ENCODE results near the gene ZFP62.

Gene ZFP62

DNA sequence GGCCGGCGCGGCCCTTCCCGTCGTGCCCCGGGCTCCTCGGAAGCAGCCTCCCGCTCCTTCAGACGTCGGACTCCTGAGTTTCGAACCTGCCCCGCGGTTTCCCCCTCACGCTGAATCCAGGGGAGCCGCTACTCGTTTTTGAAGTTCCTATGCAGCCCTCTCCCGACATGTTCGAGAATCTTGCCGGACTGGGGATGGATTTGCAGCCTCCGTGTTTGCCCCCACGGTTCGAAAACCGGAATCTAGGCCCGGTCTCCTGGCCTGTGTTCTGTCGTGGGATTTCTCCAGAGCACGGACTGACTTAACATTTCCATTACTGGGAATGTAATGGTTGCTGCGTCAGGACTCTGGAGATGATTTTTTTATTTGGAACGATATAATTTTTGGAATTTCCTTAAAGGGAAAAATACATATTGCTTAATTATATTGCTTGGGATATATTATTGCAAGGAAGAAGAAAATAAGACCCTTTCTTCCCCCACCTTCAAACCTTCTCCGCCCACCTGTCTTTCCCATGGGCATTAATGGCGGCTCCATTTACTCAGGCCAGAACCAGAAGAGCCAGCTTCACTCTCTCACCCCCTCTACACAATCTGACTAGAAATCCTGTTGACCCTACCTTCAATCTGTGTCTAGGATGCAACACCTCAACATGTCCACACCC is 50.0 kb downstream of the ZFP62 start:
- DNase-seq (ENCODE audit: low read depth, low spot score): peak; percentile 75

DNA sequence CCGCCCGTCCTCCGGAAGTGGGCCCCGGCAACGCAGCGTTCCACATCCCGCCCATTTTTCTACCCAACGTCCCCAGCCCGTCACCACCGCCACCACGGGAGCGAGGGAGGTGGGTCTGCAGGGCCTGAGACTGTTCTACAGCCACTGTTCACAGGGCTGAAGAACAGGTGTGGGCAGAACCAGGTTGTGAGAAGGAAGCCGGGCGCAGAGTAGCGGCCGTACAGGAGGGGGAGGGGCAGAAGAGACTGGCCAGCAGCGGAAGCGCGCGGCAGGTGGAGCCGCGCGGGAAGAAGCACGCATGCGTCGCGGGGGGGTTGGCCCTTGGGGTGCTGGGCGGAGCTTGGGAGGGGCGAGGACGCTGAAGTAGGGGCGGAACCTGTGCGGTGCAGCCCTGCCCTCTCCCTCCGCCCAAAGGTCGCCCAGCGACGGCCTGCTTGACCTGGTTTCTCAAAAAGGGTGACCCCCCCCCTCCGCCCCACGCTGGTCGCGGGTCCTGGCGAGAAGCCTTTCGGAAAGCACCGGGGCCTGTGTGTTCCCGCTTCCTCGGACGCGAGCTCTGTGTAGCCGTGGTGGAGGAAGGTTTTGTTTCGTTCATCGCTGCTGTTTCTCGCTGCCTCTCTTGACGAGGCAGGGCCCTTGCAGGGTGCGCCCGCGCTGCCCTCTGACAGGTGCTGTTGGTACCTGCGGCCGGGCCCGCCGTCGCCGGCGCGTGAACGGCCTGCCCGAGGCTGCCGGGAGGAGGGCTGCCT is 50.7 kb downstream of the ZFP62 start:
- peak; percentile 98 for DNase-seq (ENCODE audit: low read depth, low spot score)

DNA sequence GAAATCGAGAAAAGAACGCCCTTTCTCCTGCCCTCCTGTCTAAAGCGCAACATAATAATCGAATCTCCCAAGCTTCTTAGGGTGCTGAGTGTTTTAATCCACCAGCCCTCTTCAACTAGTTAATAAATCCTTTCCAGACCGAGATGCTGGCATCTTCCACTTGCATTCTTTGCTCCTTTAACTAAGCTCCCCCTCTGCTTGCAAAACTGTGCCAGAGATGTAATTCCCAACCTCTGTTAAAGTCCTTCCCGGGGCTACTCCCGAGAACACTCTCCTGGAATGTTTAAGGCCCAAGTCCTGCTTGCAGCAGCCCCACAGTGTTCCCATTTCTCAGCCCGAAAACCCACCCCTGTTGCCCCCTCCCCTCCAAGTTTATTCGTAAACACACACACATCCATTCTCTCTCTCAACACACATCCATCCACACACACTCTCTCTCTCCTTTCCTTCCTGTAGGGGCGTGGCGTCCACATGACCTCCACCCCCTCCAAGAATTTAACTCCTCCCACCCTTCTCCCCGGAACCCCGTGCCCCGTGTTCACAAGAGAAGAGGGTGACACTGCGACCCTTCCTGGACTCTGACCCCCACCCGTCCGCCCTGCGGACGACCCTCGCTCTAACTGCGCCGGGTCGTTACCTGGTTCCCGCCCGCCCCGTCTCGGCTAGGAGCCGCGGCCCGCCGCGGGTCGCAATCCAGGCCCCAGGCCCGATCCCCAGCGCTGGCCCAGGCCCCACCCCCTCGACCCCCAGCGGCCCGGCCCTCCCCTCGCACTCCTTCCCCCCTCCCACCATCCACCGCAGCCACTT is 51.5 kb downstream of the ZFP62 start:
- peak; percentile 92 for DNase-seq (ENCODE audit: low read depth, low spot score)

DNA sequence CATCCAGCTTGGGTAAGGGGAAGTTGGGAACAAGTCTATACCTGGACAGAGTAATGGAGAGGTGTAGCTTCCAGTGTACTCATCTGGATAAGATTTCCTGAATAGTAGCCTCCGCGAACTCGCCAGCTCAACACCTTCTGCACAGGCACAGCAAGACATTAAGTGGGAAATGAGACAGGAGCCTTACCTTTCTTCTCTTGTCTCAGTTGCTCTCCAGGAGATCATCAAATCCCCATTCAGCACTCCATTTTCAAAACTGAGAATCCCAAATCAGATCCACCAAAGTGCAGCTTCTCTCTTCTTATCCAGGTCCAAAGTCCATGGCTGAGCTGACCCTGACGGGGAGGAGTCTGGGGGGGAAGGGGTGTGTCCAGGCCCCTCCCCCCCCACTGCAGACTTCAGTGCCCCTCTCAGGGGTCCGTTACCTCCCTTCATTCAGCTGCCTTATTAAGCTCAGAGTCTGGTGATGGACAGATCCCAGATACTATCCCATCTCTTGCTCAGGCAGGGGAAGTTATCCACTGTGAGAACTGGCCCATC is 52.5 kb downstream of the ZFP62 start:
- DNase-seq (ENCODE audit: low read depth, low spot score): no peak

DNA sequence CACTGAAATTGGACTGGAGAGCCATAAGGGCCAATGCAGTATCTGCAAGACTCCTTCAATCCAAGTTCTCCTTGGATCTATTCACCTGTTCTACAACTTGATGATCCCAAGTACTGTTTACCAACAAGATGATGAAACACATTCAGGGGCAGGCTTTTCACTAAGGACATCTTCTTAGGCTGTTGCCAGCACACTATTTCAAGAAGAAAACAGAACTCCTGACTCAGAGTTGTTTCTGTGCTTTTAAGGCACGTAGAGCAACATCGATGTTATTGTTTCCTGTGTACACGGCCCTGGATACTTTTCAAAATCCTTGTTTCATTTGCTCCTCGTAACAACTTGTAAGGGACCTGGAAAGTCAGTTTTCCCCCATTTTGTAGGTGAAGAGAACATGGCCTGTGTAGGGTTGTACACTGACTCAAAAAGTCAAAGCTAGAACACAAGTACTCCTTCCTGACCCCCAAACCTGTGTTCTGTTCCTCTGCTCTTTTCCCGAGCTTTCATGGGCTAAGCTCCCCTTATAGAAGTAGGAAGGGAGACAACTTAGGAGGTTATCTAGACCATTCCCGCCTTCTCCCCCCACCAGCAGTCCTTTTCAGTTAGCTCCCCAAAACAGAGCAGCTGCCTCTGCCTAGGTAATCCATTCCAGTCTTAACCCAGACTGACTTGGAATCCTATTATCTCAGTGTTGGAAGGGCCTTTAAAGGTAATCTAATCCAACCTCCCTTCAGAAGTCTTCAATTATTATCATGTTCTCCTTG is 53.2 kb downstream of the ZFP62 start:
- DNase-seq (ENCODE audit: low read depth, low spot score): no peak

DNA sequence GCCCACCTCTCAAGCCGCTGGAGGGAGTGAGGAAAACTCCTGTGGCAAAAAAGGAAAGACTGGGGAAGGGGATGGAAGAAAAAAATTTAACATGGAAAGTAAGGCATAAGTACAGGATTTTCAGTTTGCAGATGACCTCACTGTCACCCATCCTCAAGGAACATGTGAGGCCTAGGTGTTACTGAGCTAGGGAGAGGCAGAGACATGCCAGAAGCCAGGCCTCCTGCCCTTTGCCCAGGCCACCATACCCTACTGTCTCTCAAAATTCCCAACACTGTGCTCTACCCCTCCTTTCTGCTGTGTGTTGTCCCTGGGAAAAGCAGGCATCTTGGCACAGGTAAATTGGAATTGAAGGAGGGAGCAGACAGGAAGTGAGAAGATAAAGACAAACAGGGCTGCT is 54.0 kb downstream of the ZFP62 start:
- no peak for DNase-seq (ENCODE audit: low read depth, low spot score)

DNA sequence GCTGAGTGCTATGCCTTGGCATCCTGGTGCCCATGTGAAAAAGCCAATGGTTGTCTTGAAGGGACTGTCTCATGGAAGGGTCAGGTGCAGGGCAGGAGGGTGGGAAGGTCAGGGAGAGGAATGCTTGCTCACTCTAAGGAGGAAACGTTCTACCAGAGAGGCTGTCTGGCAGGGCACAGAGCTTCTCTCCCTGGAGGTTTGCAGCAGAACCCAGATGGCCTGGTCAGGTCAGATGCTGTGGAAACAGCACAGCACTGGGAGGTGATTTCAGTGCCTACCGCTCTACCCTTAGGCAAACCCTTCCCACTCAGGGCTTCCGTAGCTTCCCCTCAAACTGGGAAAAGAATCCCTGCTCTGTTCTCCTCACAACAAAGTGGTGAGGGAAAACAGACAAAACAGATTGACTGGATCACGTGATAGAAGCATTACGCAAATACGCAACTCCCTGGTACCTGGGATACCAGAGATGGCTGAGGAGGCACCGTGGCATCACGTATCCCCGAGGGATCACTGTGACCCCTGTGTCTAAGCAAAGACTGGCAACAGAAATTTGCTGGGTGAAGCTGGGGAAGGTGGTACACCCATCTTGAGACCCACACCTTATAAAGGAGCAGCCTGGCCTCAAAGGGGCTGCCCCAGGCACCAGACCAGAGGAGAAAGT is 54.6 kb downstream of the ZFP62 start:
- no peak for DNase-seq (ENCODE audit: low read depth, low spot score)

DNA sequence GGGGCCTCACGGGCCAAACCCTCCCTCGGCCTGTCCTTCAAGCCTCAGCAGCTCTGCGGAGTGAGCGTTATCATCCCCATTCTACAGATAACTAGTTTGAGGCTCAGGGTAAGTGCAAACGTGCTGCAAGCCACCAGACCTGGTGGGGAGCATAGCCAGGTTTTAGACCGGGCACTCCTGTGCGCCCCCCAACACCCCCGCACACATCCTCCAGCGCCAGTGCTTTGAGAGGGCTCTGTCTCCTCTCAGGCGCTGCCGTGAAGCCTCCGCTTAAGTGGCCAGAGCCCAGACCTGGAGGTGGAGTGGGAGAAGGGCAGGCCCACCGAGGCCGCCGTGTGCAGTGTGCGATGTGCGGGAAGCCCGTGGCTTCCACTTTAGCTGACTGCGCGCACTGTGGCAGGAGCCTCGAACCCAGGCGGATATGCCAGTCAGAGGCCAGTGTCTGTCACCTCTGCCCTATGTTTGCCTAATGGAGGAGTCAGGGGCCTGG is 56.9 kb downstream of the ZFP62 start:
- DNase-seq (ENCODE audit: low read depth, low spot score): no peak

DNA sequence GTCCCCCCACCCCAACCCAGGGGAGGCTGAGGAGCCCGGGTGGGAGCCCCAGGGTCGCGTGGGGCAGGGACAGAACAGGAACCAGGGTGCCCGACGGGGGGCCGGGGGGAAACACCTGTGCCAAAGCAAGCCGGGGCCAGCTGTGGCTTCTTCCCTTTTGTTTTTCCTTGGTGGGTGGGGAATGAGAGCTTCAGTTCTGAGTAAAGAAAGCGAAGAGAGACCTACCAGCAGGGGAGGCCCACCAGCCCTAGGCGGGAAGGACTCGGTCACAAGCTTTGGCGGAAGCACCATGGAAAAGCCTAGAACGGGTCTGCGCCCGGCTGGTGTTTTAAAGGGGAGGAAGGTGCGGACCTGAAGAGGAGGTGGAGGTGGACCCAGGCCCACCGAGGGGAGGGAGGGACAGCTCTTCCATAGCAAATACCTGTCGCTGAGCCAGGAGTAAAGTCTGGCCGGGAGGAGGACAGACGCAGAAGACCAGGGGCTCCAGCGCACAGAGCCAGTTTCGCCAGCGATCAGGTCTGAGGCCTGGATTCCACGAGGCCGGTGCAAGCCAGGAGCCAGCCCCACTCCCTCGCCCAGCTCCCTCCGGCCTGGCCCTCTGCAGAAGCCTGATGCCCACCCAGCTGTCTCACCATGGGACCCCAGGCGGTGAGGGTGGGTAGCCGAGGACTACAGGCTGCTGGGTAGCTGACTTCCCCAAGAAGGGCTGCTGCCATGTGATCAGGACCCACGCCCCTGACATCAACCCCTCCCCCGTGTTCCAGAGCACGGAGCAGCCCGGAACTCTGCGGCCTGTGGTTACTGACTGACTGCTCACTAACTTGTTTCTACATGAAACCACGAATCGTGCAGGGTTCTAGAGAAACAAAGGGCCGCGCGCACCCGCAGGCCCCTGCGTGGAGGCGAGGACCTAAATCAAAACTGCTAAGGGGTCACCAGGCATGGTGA is 57.6 kb downstream of the ZFP62 start:
- peak; percentile 32 for DNase-seq (ENCODE audit: low read depth, low spot score)

DNA sequence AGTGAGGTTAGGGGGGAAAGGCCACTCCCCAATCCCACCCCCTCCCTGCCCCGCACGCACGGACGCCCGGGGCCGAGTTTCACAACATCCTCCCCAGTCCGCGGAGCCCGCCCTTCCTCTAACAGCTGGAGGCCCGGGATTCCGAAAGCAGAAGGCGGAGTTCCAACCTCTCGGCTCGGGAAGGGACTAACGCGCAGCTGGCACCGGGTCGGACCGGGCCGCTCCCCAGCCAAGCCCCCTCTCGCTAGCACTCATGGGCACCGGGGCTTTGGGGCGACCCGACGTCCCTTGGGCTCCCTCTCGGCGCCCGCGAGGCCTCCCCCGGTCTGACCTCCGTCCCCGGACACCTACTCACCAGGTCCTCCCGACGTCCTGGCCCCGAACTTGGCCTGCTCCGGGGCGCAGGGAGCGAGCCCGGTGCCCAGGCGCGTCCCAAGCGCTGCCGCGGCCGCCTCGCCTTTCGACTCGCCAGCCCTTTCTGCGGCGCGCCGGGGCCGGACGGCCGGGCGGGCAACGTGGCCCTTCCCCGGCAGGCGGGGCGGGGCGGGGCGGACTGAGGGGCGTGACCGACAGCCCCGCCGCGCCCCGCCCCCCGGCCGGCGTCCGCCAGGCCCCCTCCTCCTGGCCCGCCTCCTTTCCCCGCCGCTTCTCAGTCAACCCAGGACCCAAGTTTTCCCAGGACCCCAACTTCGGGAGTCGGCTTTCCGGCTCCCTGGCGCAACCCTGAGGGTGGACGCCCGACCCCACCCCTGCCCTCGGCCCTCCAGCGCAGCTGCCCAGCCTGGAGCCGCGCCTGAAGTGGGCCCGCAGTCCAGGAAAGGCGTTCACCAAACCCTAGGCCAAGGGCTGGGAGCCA is 58.5 kb downstream of the ZFP62 start, which contains the start of gene MGAT1:
TSS of gene MGAT1 (minus strand) at position 482 of the 856 bp plus-strand sequence. CDS start 9,835 bp downstream, outside the sequence.
- DNase-seq (ENCODE audit: low read depth, low spot score): peak; percentile 92

DNA sequence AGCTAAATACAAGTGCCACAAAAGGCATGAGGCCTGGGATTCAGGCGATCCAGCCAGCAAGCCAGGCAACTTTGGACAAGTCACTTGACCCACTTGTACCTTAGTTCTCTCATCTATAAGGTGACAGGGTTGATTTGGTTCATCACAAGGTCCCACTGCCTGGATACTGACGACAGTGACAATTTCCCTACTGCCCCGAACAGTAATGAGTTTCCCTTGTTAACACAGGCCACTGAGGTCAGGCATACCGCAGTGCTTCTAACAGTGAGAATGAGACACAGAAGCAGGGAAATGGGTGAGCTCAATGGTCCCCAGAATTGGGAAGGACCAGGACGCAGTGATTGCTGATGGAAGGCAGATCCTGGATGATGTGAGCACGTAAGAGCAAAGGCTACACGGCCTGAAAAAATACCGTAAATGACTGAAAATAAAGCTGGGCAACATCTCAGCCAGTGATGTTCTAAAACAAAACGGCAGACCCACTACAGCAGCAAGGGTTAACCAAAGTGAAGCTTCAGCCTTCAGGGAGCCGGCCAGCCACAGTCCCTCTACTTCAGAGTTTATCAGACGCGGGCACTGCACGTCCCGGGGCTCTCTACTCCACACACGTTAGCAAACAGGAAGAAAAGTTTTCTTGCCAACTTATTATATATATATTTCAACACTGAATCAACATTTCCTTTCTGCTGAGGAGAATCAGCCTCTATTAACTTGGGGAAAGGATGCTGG is 59.3 kb downstream of the ZFP62 start:
- DNase-seq (ENCODE audit: low read depth, low spot score): no peak

DNA sequence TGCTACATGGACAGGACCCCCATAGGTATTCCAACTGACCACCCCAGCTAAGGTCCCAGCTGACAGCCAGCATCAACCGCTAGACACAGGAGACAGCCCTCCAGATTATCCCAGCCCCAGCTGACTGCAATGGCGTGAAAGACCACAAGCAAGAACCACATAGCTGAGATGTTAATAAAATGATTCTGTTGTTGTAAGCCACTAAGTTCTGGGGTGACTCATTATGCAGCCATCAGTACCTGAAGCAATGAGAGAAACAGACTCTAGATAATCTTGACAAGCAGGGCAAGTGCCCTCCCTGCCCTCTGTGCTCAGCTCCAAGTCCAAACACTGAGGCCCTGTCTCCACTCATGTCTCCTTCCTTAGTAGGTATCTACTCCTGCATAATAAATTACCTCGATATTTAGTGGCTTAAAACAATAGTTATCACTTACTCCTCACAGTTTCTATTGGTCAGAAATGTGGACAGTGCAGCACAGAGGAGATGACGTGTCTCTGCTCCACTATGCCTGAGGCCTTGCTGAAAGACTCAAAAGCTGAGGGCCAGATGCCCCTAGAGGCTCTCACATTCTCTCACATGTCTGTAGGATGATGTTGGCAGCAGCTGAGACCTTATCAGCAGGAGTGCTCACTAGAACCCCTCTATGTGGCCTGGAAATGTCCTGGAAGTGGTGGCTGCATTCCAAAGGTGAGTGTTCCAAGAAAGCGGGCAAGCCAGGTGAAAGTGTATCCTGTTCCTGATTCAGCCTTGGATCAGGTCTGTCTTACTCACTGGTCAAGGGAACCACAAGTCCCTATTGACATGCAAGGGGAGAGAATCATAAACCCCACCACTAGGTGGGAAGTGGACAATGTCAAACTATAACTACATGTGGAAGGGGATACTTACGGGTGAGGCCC is 60.9 kb downstream of the ZFP62 start:
- DNase-seq (ENCODE audit: low read depth, low spot score): peak; percentile 83

DNA sequence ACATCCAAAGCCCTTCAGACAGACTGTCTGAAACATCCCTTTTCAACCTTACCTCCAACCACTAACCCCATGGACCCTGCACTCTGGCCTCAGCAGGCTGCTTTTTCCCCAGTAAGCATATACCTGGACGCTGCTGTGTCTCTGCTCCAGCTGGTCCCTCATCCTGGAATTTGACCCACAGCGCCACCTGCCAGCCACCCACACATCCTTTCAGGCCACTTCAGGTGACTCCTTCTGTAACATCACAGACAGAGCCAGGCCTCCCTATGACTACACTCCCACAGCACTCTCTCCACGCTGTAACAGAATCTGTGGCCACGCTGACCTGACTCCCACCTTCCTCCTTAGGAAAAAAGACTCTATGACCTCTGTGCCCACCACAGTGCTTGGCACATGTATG is 61.9 kb downstream of the ZFP62 start:
- no peak for DNase-seq (ENCODE audit: low read depth, low spot score)

DNA sequence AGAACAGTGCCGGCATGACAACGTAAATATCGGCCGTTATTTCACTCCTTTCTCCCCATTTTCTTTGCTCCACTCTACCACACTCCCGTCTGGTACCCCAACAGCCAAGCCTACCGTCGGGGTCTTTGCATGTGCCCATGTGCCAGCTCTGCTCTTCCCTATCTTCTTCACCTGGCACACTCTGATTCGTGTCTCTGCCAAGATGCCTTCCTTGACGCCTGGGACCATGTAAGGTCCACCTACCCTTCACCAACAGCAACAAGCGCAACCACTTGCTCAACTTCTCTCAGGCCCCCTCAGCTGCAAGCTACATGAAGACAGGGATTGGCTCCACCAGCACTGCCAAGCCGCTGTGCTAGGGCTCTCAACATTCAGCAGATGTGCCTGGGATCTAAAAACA is 62.9 kb downstream of the ZFP62 start:
- DNase-seq (ENCODE audit: low read depth, low spot score): no peak

All from astrocyte of the hippocampus (primary cell).